Measurements from ENCODE around the gene TPRX1. TPM values are rescaled to one million over a fixed set of nuclear protein-coding genes. Genes with fewer than 3 reads are reported as not detected.

TPRX1 gene
- total RNA-seq, 1 donor from 2014 or later, result not detected

- Mint-ChIP-seq H3K36me3 (ENCODE audit: unreplicated experiment) (peaks cover 10% of the 10 kb centered on the region), H3K27me3 (ENCODE audit: unreplicated experiment) (peaks cover 7% of the 10 kb centered on the region), H3K4me1 (ENCODE audit: low read depth, unreplicated experiment) (no peaks in the 10 kb centered on the region), H3K4me3 (ENCODE audit: unreplicated experiment) (no peak overlapping the region), H3K27ac (ENCODE audit: unreplicated experiment) (no peak overlapping the region), H3K9me3 (ENCODE audit: unreplicated experiment) (peaks cover 4% of the 10 kb centered on the region)
- TF ChIP-seq CTCF (IDR thresholded peaks at IDR 0.05; ENCODE audit: partially characterized antibody, unreplicated experiment), result no peak
- DNase-seq, result no peak
Observed at GRCh38 chr19:47762615-47763308, 41.6 kb downstream of the TPRX1 start.

GRCh38 chr19:47762151-47762550, 42.2 kb downstream of the TPRX1 start:
- no peaks in the 10 kb centered on the region for H3K4me1 Mint-ChIP-seq (ENCODE audit: low read depth, unreplicated experiment)
- H3K36me3 Mint-ChIP-seq (ENCODE audit: unreplicated experiment), result peaks cover 10% of the 10 kb centered on the region
- peaks cover 7% of the 10 kb centered on the region for H3K27me3 Mint-ChIP-seq (ENCODE audit: unreplicated experiment)
- no peak overlapping the region for H3K27ac Mint-ChIP-seq (ENCODE audit: unreplicated experiment)
- DNase-seq, result no peak
- no peak for TF ChIP-seq CTCF (IDR thresholded peaks at IDR 0.05; ENCODE audit: partially characterized antibody, unreplicated experiment)
- no peak overlapping the region for H3K4me3 Mint-ChIP-seq (ENCODE audit: unreplicated experiment)
- H3K9me3 Mint-ChIP-seq (ENCODE audit: unreplicated experiment), result peaks cover 4% of the 10 kb centered on the region

- Mint-ChIP-seq H3K9me3 (ENCODE audit: unreplicated experiment) (peaks cover 4% of the 10 kb centered on the region), H3K4me1 (ENCODE audit: low read depth, unreplicated experiment) (no peaks in the 10 kb centered on the region), H3K27ac (ENCODE audit: unreplicated experiment) (no peak overlapping the region), H3K36me3 (ENCODE audit: unreplicated experiment) (peaks cover 10% of the 10 kb centered on the region), H3K27me3 (ENCODE audit: unreplicated experiment) (peaks cover 7% of the 10 kb centered on the region), H3K4me3 (ENCODE audit: unreplicated experiment) (no peak overlapping the region)
- DNase-seq, result no peak
- no peak for TF ChIP-seq CTCF (IDR thresholded peaks at IDR 0.05; ENCODE audit: partially characterized antibody, unreplicated experiment)
Observed at GRCh38 chr19:47761566-47761965, 42.8 kb downstream of the TPRX1 start.

GRCh38 chr19:47760632-47760999, 43.7 kb downstream of the TPRX1 start:
- no peak for DNase-seq
- Mint-ChIP-seq H3K4me3 (ENCODE audit: unreplicated experiment) (no peak overlapping the region), H3K4me1 (ENCODE audit: low read depth, unreplicated experiment) (no peaks in the 10 kb centered on the region), H3K27me3 (ENCODE audit: unreplicated experiment) (peaks cover 7% of the 10 kb centered on the region), H3K9me3 (ENCODE audit: unreplicated experiment) (peaks cover 4% of the 10 kb centered on the region), H3K27ac (ENCODE audit: unreplicated experiment) (no peak overlapping the region), H3K36me3 (ENCODE audit: unreplicated experiment) (peaks cover 10% of the 10 kb centered on the region)
- TF ChIP-seq CTCF (IDR thresholded peaks at IDR 0.05; ENCODE audit: partially characterized antibody, unreplicated experiment), result no peak

GRCh38 chr19:47758443-47758804, 45.9 kb downstream of the TPRX1 start:
- no peak overlapping the region for H3K4me3 Mint-ChIP-seq (ENCODE audit: unreplicated experiment)
- peaks cover 6% of the 10 kb centered on the region for H3K27me3 Mint-ChIP-seq (ENCODE audit: unreplicated experiment)
- TF ChIP-seq CTCF (IDR thresholded peaks at IDR 0.05; ENCODE audit: partially characterized antibody, unreplicated experiment), result no peak
- H3K4me1 Mint-ChIP-seq (ENCODE audit: low read depth, unreplicated experiment), result peaks cover 4% of the 10 kb centered on the region
- no peak overlapping the region for H3K27ac Mint-ChIP-seq (ENCODE audit: unreplicated experiment)
- H3K9me3 Mint-ChIP-seq (ENCODE audit: unreplicated experiment), result peaks cover 4% of the 10 kb centered on the region
- peaks cover 10% of the 10 kb centered on the region for H3K36me3 Mint-ChIP-seq (ENCODE audit: unreplicated experiment)
- no peak for DNase-seq

Measured in glutamatergic neuron (in vitro differentiated cells).